A673 (cell line): ENCODE results near the gene MTMR12.

Experiments
- CTCF ChIP-seq: fragments of 300-800, 200-600 bp; sonication (generic); conservative IDR thresholded peaks from 2 replicates; pipeline ENCODE4 v1.5.1; 2017; ENCODE audit warnings: low read depth, mild to moderate bottlenecking, antibody characterized with exemption, low read length, moderate library complexity, mixed read lengths
- EZH2 ChIP-seq: fragments of 200-600 bp; sonication (generic); IDR thresholded peaks from 2 replicates; pipeline ENCODE4 v1.6.1; 2017; ENCODE audit warnings: borderline replicate concordance, low read depth, mild to moderate bottlenecking, mixed read lengths, antibody characterized with exemption, low read length; ENCODE audit not compliant: poor library complexity, severe bottlenecking

GRCh38 chr5:32264957-32265572, 47.7 kb downstream of the MTMR12 start:
- no peak for TF ChIP-seq CTCF
- no peak for TF ChIP-seq EZH2
